Lower lobe of right lung (tissue), 2 donors: Measurements from ENCODE around the gene C2CD4C. TPM values are rescaled to one million over a fixed set of nuclear protein-coding genes. Genes with fewer than 3 reads are reported as not detected.

Experiments used
- ATAC-seq, 2 donors: fragments of 200-7000 bp; cut with Tn5 transposase; one replicate each; pipeline ENCODE4 v1.9.1; 2020 to 2022; ENCODE audit warnings: mild to moderate bottlenecking in 2 of 2, moderate library complexity in 2 of 2
- DNase-seq: peaks from one replicate; pipeline ENCODE4 v3.0.0-alpha.2; 2020
- H3K27ac ChIP-seq: fragments of 200-600 bp; one replicate; pipeline ENCODE4 v1.8.0; 2022
- H3K27me3 ChIP-seq: fragments of 200-600 bp; one replicate; pipeline ENCODE4 v1.8.0; 2022; ENCODE audit warnings: low read depth
- H3K36me3 ChIP-seq: fragments of 200-600 bp; one replicate; pipeline ENCODE4 v1.8.0; 2022; ENCODE audit warnings: mild to moderate bottlenecking
- H3K4me1 ChIP-seq: fragments of 200-600 bp; one replicate; pipeline ENCODE4 v1.8.0; 2022
- H3K4me3 ChIP-seq: fragments of 200-600 bp; one replicate; pipeline ENCODE4 v1.8.0; 2022; ENCODE audit warnings: mild to moderate bottlenecking
- H3K9me3 ChIP-seq: fragments of 200-600 bp; one replicate; pipeline ENCODE4 v1.8.0; 2022
- intact Hi-C: fragments of 100-400 bp; cut with DNase I; formaldehyde crosslinking; loops from one replicate; pipeline ENCODE4 v1.11.0; 2022
- total RNA-seq: library from RNA; stranded (reverse); fragmentation: NEBNext Ultra II Directional; extraction: Animal tissue kit (Norgen Biotek cat#: 25700); gene quantifications from one replicate; pipeline ENCODE4 v1.2.1, GENCODE V29; 2021
- TF ChIP-seq, protein P1 (sequence below): fragments of 200-600 bp; IDR thresholded peaks from one replicate; pipeline ENCODE4 v1.8.0; 2022; ENCODE audit warnings: antibody characterized with exemption, mild to moderate bottlenecking
- donor health status: DM: no; HTN: yes; CAD: no; lungs with severe emphysema.

Gene C2CD4C
- total RNA-seq, 1 donor from 2014 or later: 2.2 TPM

DNA sequence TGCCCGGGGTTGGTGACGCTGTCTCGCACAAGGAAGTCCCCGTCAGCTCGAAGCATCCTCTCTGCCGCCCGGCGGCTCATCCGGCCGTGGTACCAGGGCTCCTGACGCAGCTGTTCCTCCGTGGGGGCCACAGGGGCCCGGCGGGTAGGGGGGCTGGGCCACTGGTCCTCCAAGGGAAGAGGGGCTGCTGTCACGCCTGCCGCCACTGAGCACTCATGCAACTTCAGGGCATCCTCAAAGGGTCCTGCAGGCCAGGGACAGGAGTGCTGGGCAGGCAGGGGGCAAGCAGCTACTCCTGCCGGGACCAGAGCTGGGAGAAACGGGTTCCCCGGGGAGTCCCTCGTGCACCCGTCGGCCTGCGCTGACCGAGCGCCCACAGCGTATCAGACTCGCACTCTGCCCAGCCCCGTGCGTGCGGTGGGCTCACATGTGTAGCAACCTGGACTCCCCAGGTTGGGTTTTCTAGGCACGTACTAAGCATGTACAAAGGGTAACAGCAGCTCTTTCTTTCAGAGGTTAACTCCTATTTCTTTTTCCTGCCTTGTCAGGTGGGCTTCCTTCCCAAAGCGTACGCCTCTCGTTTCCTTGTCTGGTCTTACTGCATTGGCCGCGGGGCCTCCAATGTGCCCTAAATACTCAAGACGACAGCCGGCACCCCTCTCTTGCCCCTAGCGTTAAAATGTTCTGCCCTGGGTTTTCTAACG, 13.4 kb upstream of the C2CD4C start:
- intact Hi-C loops: no loop called here

DNA sequence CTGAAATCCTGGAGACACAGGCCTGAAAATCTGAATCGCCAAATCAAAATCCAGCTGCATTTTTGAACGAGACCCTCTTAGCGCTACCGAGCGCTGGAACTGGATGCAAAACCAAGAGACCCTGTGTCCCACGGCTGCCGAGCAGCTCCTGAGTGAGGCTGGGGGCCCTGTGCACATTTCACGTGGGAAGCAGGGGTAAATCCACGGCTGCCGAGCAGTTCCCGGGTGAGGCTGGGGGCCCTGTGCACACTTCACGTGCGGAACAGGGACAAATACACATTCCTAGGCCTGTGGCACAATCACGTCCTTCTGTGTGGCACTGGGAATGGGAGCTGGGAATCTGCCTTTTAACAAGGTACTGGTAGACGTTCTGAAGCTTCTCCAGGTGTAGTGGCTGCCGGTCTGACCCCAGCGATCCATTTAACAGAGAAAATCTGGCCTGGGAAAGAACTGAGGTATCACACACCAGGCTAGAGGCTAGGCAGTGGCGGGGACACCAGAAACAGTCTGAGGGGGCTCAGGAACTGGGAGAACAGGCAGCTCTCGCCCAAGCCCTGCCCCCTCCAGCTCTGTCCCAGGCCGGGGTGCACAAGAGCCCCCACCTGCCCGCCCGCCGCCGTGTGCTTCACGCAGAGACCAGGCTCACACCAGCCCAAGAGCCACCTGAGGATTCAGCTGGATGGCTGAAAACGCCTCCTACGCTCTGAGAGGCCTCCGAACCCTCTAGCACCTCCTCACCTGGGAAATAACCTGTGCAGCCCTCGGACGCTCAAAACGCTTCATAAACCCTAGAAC, 11.0 kb upstream of the C2CD4C start:
- intact Hi-C loops: no loop called here
- H3K27ac ChIP-seq: no peak overlapping the region
- TF ChIP-seq, protein P1, sequence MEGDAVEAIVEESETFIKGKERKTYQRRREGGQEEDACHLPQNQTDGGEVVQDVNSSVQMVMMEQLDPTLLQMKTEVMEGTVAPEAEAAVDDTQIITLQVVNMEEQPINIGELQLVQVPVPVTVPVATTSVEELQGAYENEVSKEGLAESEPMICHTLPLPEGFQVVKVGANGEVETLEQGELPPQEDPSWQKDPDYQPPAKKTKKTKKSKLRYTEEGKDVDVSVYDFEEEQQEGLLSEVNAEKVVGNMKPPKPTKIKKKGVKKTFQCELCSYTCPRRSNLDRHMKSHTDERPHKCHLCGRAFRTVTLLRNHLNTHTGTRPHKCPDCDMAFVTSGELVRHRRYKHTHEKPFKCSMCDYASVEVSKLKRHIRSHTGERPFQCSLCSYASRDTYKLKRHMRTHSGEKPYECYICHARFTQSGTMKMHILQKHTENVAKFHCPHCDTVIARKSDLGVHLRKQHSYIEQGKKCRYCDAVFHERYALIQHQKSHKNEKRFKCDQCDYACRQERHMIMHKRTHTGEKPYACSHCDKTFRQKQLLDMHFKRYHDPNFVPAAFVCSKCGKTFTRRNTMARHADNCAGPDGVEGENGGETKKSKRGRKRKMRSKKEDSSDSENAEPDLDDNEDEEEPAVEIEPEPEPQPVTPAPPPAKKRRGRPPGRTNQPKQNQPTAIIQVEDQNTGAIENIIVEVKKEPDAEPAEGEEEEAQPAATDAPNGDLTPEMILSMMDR: no peak

More for the DNA sequence above, 13.4 kb upstream of the C2CD4C start:
- DNase-seq (no peak), ATAC-seq (no peak)
- Histone ChIP-seq H3K4me1 (peaks cover 8% of the 10 kb centered on the region), H3K4me3 (no peak overlapping the region), H3K27me3 (no peaks in the 10 kb centered on the region), H3K9me3 (no peaks in the 10 kb centered on the region), H3K36me3 (no peaks in the 10 kb centered on the region), H3K27ac (no peak overlapping the region)
- TF ChIP-seq, protein P1: no peak

DNA sequence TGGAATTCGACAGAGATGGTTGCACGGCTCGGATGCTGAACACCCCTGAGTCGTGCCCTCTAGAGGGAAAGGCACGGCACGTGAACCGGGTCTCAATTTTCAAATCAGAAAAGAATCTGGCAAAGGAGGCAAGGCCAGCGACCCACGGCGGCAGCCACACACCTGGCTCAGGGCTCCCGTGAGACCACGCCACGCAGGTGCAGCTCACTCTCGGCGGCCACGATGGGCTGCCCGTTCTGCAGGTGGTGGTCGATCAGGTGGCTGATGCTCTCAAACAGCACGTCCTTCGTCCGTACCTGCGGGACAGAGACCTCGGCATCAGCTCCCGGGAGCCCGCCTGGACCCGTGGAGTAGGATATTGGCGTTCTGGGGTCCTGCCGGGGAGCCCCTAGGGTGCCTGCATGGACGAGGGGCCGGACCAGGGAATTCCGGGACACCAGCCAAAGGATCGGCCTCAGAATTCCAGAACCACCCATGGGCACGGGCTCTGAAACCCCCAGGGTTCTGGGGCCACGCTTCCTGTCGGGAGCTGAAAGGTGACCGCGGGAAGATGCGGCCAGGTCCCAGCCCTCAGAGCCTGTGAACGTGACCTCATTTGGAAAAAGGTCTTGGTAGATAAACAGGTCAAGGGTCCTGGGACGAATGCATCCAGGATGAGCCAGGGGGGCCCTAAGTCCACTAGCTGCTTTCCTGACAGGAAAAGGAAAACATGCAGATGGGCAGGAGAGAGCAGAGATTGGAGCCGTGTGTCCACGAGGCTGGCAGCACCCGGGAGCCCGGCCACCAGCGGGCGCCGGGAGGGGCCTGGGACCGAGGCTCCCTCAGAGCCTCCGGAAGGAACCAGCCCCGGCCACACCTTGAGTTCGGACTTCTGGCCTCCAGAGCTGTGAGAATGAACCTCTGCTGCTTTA, 10.1 kb upstream of the C2CD4C start:
- Histone ChIP-seq H3K4me3 (no peak overlapping the region), H3K36me3 (no peaks in the 10 kb centered on the region), H3K27me3 (no peaks in the 10 kb centered on the region), H3K4me1 (peaks cover 8% of the 10 kb centered on the region), H3K27ac (no peak overlapping the region), H3K9me3 (no peaks in the 10 kb centered on the region)
- DNase-seq (peak; percentile 40), ATAC-seq (peak in 1 of 2 donors; percentile 31)
- TF ChIP-seq, protein P1: no peak
- intact Hi-C loops: no loop called here

More for the DNA sequence above, 11.0 kb upstream of the C2CD4C start:
- H3K4me1 ChIP-seq: peaks cover 8% of the 10 kb centered on the region
- H3K36me3 ChIP-seq: no peaks in the 10 kb centered on the region
- no peaks in the 10 kb centered on the region for H3K9me3 ChIP-seq
- peak; percentile 28 for DNase-seq
- no peak for ATAC-seq
- H3K4me3 ChIP-seq: no peak overlapping the region
- H3K27me3 ChIP-seq: no peaks in the 10 kb centered on the region

DNA sequence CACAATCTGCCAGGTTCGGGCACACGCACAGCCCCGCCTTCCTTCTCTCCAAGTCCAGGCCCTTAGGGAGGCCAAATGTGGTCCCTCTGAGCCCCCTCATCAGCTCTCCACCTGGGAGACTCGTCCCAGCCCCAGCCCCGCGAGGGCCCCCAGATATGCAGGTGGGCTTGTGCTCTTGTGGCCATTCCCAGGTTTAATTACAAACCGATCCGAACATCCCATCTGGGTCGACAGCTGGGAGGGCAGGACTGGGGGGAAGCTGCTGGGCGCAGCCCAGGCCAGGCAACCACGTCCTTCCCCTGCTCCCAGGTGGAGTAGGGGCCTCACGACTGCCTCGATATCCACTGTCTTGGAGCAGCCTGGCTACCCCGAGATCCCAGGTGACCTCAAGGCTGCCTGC, 7.5 kb upstream of the C2CD4C start:
- Histone ChIP-seq H3K4me1 (peaks cover 8% of the 10 kb centered on the region), H3K36me3 (no peaks in the 10 kb centered on the region), H3K4me3 (no peak overlapping the region), H3K9me3 (no peaks in the 10 kb centered on the region), H3K27me3 (no peaks in the 10 kb centered on the region), H3K27ac (no peak overlapping the region)
- intact Hi-C loops: no loop called here
- DNase-seq: peak; percentile 32
- TF ChIP-seq, protein P1: no peak
- ATAC-seq: no peak

DNA sequence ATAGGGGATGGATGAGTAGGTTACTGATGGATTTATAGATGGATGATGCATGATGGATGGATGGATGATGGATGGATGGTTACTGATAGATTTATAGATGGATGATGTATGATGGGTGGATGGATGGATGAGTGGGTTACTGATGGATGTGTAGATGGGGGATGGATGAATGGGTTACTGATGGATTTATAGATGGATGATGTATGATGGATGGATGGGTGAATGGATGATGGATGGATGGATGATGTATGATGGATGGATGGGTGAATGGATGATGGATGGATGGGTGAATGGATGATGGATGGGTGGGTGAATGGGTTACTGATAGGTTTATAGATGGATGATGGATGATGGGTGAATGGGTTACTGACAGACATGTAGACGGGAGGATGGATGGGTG, 6.3 kb upstream of the C2CD4C start:
- intact Hi-C loops: no loop called here
- DNase-seq: no peak
- Histone ChIP-seq H3K9me3 (no peaks in the 10 kb centered on the region), H3K4me1 (peaks cover 7% of the 10 kb centered on the region), H3K36me3 (no peaks in the 10 kb centered on the region), H3K27me3 (peaks cover 3% of the 10 kb centered on the region), H3K27ac (no peak overlapping the region), H3K4me3 (no peak overlapping the region)
- TF ChIP-seq, protein P1: no peak
- no peak for ATAC-seq
